ENCODE data around the gene ABCA2. TPM values are rescaled to one million over a fixed set of nuclear protein-coding genes. Genes with fewer than 3 reads are reported as not detected.

The ABCA2 gene
- total and polyA plus RNA-seq, 4 donors: 2.9 to 15.2 (median 12.3) TPM

- Histone ChIP-seq H3K27ac (ENCODE audit: low read depth in 1 of 2, low read length in 2 of 2) (peak overlapping the region in 1 of 2 donors; percentile 14), H3K9me3 (ENCODE audit: control insufficient read depth in 4 of 4, low read length in 3 of 4) (no peaks in the 10 kb centered on the region), H3K4me1 (ENCODE audit: control insufficient read depth in 4 of 4, insufficient read depth in 4 of 4, low read length in 3 of 4) (peaks cover 39 to 71% (median 54%) of the 10 kb centered on the region in 4 donors), H3K27me3 (ENCODE audit: control insufficient read depth in 4 of 4, insufficient read depth in 4 of 4, low read length in 3 of 4) (no peaks in the 10 kb centered on the region), H3K36me3 (ENCODE audit: control insufficient read depth in 4 of 4, insufficient read depth in 3 of 4, low read depth in 1 of 4, low read length in 3 of 4) (no peaks in the 10 kb centered on the region), H3K9ac (ENCODE audit: low read depth in 1 of 2, low read length in 2 of 2) (no peak overlapping the region), H3K4me3 (ENCODE audit: low read depth in 1 of 3, low read length in 3 of 3) (no peak overlapping the region)
- no peak for DNase-seq (ENCODE audit: low spot score)
- WGBS: 43% methylated on average over 21 of the region's 21 CpGs
- no peak for TF ChIP-seq GABPA (IDR thresholded peaks at IDR 0.05 in 1 of 2, conservative IDR thresholded peaks at IDR 0.05 in 1 of 2)
- TF ChIP-seq CTCF (IDR thresholded peaks at IDR 0.05; ENCODE audit: low read depth, low read length, missing input control): peak; percentile 9
- TF ChIP-seq REST (IDR thresholded peaks at IDR 0.05): no peak
- TF ChIP-seq ATF3 (IDR thresholded peaks at IDR 0.05): no peak
- no peak for TF ChIP-seq HNF4G (IDR thresholded peaks at IDR 0.05)
- peak in 1 of 2 donors; percentile 46 for TF ChIP-seq HNF4A (conservative IDR thresholded peaks at IDR 0.05)
- no peak for TF ChIP-seq YY1 (IDR thresholded peaks at IDR 0.05)
- peak; percentile 36 for TF ChIP-seq SP1 (IDR thresholded peaks at IDR 0.05)
- TF ChIP-seq FOXA2 (IDR thresholded peaks at IDR 0.05): no peak
- no peak for TF ChIP-seq EGR1 (IDR thresholded peaks at IDR 0.05; ENCODE audit: low read depth in 2 of 2)
- TF ChIP-seq ZBTB33 (IDR thresholded peaks at IDR 0.05): no peak
- peak in 1 of 2 donors; percentile 49 for TF ChIP-seq RXRA (IDR thresholded peaks at IDR 0.05)
- TF ChIP-seq TAF1 (conservative IDR thresholded peaks at IDR 0.05): no peak
These were observed 2.5 kb downstream of the ABCA2 start for GRCh38 chr9:137025517-137025966.

- 89% methylated on average over 15 of the region's 15 CpGs for WGBS
- H3K4me3 ChIP-seq (ENCODE audit: low read depth in 1 of 3, low read length in 3 of 3): no peak overlapping the region
- H3K27ac ChIP-seq (ENCODE audit: low read depth in 1 of 2, low read length in 2 of 2): peak overlapping the region; percentile 22 to 44
- no peak for TF ChIP-seq TAF1 (conservative IDR thresholded peaks at IDR 0.05)
- no peak for TF ChIP-seq GABPA (IDR thresholded peaks at IDR 0.05 in 1 of 2, conservative IDR thresholded peaks at IDR 0.05 in 1 of 2)
- no peak for TF ChIP-seq MAX (IDR thresholded peaks at IDR 0.05)
- TF ChIP-seq RXRA (IDR thresholded peaks at IDR 0.05): no peak
- TF ChIP-seq HNF4A (conservative IDR thresholded peaks at IDR 0.05): no peak
- no peak for TF ChIP-seq JUND (IDR thresholded peaks at IDR 0.05)
- no peaks in the 10 kb centered on the region for H3K9me3 ChIP-seq (ENCODE audit: control insufficient read depth in 4 of 4, low read length in 3 of 4)
- no peak overlapping the region for H3K9ac ChIP-seq (ENCODE audit: low read depth in 1 of 2, low read length in 2 of 2)
- DNase-seq (ENCODE audit: low spot score): no peak
- H3K27me3 ChIP-seq (ENCODE audit: control insufficient read depth in 4 of 4, insufficient read depth in 4 of 4, low read length in 3 of 4): no peaks in the 10 kb centered on the region
- H3K36me3 ChIP-seq (ENCODE audit: control insufficient read depth in 4 of 4, insufficient read depth in 3 of 4, low read depth in 1 of 4, low read length in 3 of 4): no peaks in the 10 kb centered on the region
- peaks cover 33 to 59% (median 46%) of the 10 kb centered on the region in 4 donors for H3K4me1 ChIP-seq (ENCODE audit: control insufficient read depth in 4 of 4, insufficient read depth in 4 of 4, low read length in 3 of 4)
These were observed 4.5 kb downstream of the ABCA2 start for GRCh38 chr9:137023583-137023991.

All from liver (tissue), 9 donors.